Thyroid gland (tissue), 4 donors: ENCODE data around the gene MANEAL. TPM values are rescaled to one million over a fixed set of nuclear protein-coding genes. Genes with fewer than 3 reads are reported as not detected.

ENCODE experiments used
- DNase-seq, 2 donors: peaks; one replicate each; pipeline ENCODE4 v3.0.0-alpha.2; 2019
- H3K27ac ChIP-seq, 3 donors: fragments of 200-600 bp; sonication (generic); 1 replicate in 2 of 3; 2 replicates in 1 of 3; pipeline ENCODE4 v1.5.1; 2016 to 2019; ENCODE audit warnings: mild to moderate bottlenecking in 1 of 3, moderate library complexity in 1 of 3
- H3K27me3 ChIP-seq: fragments of 200-600 bp; sonication (generic); one replicate; pipeline ENCODE4 v1.5.1; 2019
- H3K36me3 ChIP-seq, 2 donors: fragments of 200-600 bp; sonication (generic); one replicate each; pipeline ENCODE4 v1.5.1; 2016 to 2019
- H3K4me1 ChIP-seq, 2 donors: fragments of 200-600 bp; sonication (generic); one replicate each; pipeline ENCODE4 v1.5.1; 2017 to 2019
- H3K4me3 ChIP-seq, 3 donors: fragments of 200-600 bp; sonication (generic); replicated peaks in 1 of 3; 1 replicate in 2 of 3; 2 replicates in 1 of 3; pipeline ENCODE4 v1.5.1; 2016; ENCODE audit warnings: mild to moderate bottlenecking in 1 of 3
- H3K9me3 ChIP-seq: fragments of 200-600 bp; sonication (generic); one replicate; pipeline ENCODE4 v1.5.1; 2017
- POLR2A ChIP-seq, 2 donors: fragments of 450-650 bp; IDR thresholded peaks; one replicate each; pipeline ENCODE4 v1.6.1; 2017; ENCODE audit warnings: antibody characterized with exemption in 2 of 2, mild to moderate bottlenecking in 2 of 2, moderate library complexity in 1 of 2
- WGBS, 2 donors: methylation state at CpG; one replicate each; pipeline ENCODE4 v1.1.5; 2017; 5-methylcytosine and 5-hydroxymethylcytosine counted together
- intact Hi-C: fragments of 100-400 bp; cut with DNase I; formaldehyde crosslinking; loops from one replicate; pipeline ENCODE4 v1.15.1; 2023
- total RNA-seq, 4 donors: library from RNA; depleted of rRNA; stranded (reverse); fragments of >200 nt; gene quantifications; one replicate each; pipeline ENCODE4 v1.2.3, GENCODE V29; 2016
- TF ChIP-seq, protein P1 (sequence below), 6 experiments: fragments of 200-600 bp in 3 of 6; fragments of 450-650 bp in 3 of 6; sonication (generic) in 3 of 6; IDR thresholded peaks; one replicate each; pipeline ENCODE4 v1.5.1; 2016 to 2019; ENCODE audit warnings: antibody characterized with exemption in 6 of 6, mild to moderate bottlenecking in 2 of 6, inconsistent platforms in 1 of 6, moderate library complexity in 1 of 6

MANEAL gene
- total RNA-seq, 4 donors from 2014 or later: 2.6 to 4.3 (median 3.5) TPM

DNA sequence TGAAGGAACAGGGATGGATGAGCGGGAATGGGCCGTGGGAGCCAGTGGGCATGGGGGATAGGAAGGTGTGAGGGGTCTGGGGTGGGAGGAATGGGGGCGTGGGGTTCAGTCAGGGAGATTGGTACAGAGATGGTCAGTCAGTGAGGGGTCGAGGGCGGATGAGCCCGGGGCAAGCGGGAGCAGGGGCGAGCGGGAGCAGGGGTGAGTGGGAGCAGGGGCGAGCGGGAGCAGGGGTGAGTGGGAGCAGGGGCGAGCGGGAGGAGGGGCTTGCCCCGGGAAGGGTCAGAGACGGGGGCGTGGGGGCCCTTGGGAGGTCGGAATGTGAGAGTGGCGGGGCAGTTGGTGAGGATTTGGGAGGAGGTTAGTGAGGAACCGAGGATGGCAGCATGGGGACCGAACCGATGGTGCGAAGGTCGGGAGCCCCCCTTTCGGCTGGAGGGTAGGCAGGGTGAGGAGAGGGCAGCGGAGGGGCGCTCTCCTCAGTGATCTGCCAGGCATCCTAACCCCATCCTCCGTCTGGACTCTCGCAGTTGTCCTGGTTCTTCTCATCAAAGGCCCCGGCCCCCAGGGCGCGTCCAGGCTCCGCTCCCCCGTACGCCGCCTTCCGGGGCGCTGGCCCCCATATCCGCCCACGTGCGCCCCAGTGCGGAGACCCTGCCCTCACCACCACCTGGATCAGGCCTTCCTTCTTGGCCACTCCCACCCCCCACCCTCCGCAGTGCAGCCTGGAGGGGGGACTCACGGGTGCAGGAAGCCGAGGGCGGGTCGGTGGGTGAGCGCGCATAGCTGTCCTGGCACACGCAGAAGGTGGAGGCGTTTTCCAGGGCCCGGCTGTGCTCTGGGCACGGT lies 40.0 kb upstream of the MANEAL start:
- 3 to 9% methylated on average over 33 to 41 of the region's 52 CpGs for WGBS, 2 donors
- no peak for DNase-seq
- Histone ChIP-seq H3K27ac (no peak overlapping the region), H3K4me3 (no peak overlapping the region), H3K27me3 (peaks cover 13% of the 10 kb centered on the region), H3K36me3 (no peaks in the 10 kb centered on the region), H3K9me3 (no peaks in the 10 kb centered on the region), H3K4me1 (no peaks in the 10 kb centered on the region)
- TF ChIP-seq, protein P1, sequence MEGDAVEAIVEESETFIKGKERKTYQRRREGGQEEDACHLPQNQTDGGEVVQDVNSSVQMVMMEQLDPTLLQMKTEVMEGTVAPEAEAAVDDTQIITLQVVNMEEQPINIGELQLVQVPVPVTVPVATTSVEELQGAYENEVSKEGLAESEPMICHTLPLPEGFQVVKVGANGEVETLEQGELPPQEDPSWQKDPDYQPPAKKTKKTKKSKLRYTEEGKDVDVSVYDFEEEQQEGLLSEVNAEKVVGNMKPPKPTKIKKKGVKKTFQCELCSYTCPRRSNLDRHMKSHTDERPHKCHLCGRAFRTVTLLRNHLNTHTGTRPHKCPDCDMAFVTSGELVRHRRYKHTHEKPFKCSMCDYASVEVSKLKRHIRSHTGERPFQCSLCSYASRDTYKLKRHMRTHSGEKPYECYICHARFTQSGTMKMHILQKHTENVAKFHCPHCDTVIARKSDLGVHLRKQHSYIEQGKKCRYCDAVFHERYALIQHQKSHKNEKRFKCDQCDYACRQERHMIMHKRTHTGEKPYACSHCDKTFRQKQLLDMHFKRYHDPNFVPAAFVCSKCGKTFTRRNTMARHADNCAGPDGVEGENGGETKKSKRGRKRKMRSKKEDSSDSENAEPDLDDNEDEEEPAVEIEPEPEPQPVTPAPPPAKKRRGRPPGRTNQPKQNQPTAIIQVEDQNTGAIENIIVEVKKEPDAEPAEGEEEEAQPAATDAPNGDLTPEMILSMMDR (IDR thresholded peaks at IDR 0.05): no peak
- TF ChIP-seq POLR2A (IDR thresholded peaks at IDR 0.05): no peak
- intact Hi-C loops: no loop called here

DNA sequence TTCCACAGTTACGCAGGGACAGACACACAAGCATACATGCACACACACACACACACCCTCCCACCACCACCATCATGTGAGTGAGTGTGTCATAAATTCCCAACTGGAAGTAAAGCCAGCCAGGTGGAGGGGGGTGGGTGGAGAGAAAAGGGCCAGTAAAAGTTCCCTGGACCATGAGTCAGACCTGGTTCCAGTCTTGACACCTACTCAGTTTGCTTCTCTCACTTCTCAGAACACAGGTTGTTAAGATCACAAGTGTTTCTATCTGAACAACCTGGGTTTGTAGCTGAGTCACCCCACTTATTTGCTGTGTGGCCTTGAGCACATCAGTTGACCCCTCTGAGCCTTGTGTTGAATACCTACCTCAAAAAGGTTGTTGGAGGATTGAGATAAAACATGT lies 38.4 kb upstream of the MANEAL start:
- no peaks in the 10 kb centered on the region for H3K36me3 ChIP-seq
- no peaks in the 10 kb centered on the region for H3K9me3 ChIP-seq
- no peak overlapping the region for H3K27ac ChIP-seq
- intact Hi-C loops: no loop called here
- no peak for DNase-seq
- peaks cover 13% of the 10 kb centered on the region for H3K27me3 ChIP-seq
- 63 to 81% methylated on average over 1 of the region's 1 CpG for WGBS, 2 donors
- no peaks in the 10 kb centered on the region for H3K4me1 ChIP-seq
- TF ChIP-seq POLR2A (IDR thresholded peaks at IDR 0.05): no peak
- TF ChIP-seq, protein P1 (IDR thresholded peaks at IDR 0.05): no peak
- H3K4me3 ChIP-seq: no peak overlapping the region

DNA sequence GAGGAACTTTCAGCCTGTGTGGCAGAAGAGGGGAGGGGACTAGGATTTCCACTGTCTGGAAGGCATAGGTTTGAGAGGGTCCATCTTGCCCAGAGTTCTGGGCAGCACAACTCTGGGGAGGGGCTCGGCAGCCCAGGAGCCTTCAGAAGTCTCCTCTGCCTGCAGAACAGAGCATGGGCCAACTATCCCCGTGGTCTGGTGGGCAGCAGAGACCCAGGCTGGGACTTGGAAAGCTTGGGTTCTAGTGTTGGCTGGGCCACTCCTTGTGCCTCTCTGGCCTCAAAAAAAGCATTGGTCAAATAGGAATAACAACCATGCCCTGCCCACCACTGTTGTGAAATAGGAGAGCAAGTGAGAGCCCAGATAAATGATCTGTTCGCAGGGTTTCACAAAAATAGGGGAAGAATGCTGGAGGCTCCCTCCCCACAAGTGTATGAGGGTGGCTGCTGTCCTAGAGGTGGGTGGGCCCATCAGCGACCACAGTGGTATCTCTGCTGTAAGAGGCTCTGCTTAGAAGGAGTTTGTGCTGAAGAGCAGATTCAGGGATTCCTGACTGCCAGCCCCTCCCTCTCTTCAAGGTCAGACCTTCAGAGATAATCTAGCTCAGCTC lies 37.6 kb upstream of the MANEAL start:
- no peaks in the 10 kb centered on the region for H3K36me3 ChIP-seq
- DNase-seq: no peak
- TF ChIP-seq, protein P1 (IDR thresholded peaks at IDR 0.05): no peak
- H3K4me3 ChIP-seq: no peak overlapping the region
- intact Hi-C loops: no loop called here
- no peaks in the 10 kb centered on the region for H3K9me3 ChIP-seq
- H3K27me3 ChIP-seq: peaks cover 13% of the 10 kb centered on the region
- WGBS, 2 donors: 54 to 58% methylated on average over 3 of the region's 4 CpGs
- H3K27ac ChIP-seq: no peak overlapping the region
- no peaks in the 10 kb centered on the region for H3K4me1 ChIP-seq

DNA sequence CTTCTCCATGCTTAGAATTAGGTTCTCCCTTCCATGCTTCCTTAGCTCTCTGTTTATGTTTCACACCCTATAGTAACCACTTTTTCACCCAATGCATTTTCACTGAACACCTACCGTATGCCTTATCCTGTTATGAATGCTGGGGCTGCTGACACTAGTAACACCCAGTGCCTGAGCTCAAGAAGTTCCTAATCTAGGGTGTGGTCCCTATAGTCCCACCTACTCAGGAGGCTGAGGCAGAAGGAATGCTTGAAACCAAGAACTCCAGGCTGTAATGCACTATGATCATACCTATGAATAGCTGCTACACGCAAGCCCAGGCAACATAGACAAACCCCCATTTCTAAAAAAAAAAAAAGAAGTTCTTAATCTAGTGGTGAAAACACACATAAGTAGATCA lies 34.2 kb upstream of the MANEAL start:
- DNase-seq: no peak
- Histone ChIP-seq H3K4me3 (no peak overlapping the region), H3K27me3 (peaks cover 8% of the 10 kb centered on the region), H3K36me3 (no peaks in the 10 kb centered on the region), H3K9me3 (no peaks in the 10 kb centered on the region), H3K4me1 (no peaks in the 10 kb centered on the region), H3K27ac (no peak overlapping the region)
- intact Hi-C loops: no loop called here
- 79% methylated on average over 2 of the region's 2 CpGs for WGBS, 2 donors
- TF ChIP-seq, protein P1 (IDR thresholded peaks at IDR 0.05): no peak
- no peak for TF ChIP-seq POLR2A (IDR thresholded peaks at IDR 0.05)

DNA sequence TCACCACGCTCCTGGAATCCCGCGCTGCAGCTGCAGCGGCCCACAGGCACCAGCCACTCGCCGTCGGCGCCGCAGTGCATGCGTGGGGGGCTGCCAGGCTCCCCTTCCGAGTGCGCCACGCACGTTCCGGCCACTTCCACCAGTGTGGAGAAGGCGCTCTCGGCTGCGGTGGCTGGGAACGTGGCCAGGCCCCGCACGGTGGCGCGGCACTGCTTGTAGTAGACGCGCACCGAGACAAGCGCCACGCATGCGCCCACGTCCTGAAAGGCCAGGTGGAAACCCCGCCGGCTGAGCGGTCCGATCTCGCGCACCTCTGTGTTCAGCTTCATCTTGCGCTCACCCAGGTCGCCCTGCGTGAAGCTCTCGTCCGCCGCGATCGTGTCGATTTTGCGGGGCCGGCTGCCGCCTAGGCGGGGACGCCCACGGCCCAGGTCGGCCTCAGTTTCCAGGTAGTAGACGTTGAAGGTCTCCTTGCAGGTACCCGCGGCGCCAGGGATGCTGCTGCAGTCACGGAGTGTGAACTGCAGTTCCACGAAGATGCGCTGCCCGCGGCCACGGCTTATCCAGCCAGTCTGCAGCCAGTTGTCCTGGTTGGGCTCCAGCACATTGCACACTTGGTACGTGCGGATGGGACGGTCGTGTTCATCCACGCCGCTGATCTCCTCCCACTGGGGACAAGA lies 32.1 kb upstream of the MANEAL start:
- no peak for TF ChIP-seq POLR2A (IDR thresholded peaks at IDR 0.05)
- TF ChIP-seq, protein P1 (IDR thresholded peaks at IDR 0.05): no peak
- Histone ChIP-seq H3K36me3 (no peaks in the 10 kb centered on the region), H3K27ac (no peak overlapping the region), H3K4me3 (no peak overlapping the region), H3K9me3 (no peaks in the 10 kb centered on the region), H3K27me3 (peaks cover 10% of the 10 kb centered on the region), H3K4me1 (no peaks in the 10 kb centered on the region)
- intact Hi-C loops: no loop called here
- 57 to 66% methylated on average over 20 to 30 of the region's 68 CpGs for whole genome bisulfite sequencing, 2 donors
- no peak for DNase-seq
